Neural progenitor cell (in vitro differentiated cells): ENCODE results near the gene PPY. TPM values are rescaled to one million over a fixed set of nuclear protein-coding genes. Genes with fewer than 3 reads are reported as not detected.
A peak's percentile ranks its signal among the peaks of the same experiment; 100 is the strongest.

Source experiments
- DNase-seq: peaks from one replicate; pipeline ENCODE4 v3.0.0-alpha.2; 2016; ENCODE audit warnings: low spot score
- H2AFZ ChIP-seq: fragments of 200-600 bp; sonication (generic); replicated peaks from 2 replicates; pipeline ENCODE4 v1.6.1; 2016; ENCODE audit warnings: antibody characterized with exemption
- H3F3A ChIP-seq: fragments of 200-600 bp; sonication (generic); 2 replicates; pipeline ENCODE4 v1.6.1; 2016; ENCODE audit warnings: antibody characterized with exemption, low read depth
- H3K27ac ChIP-seq: fragments of 200-600 bp; sonication (generic); 2 replicates; pipeline ENCODE4 v1.5.1; 2016; ENCODE audit warnings: mild to moderate bottlenecking
- H3K27me3 ChIP-seq: fragments of 200-600 bp; sonication (generic); 2 replicates; pipeline ENCODE4 v1.6.1; 2016; ENCODE audit warnings: mild to moderate bottlenecking, moderate library complexity
- H3K36me3 ChIP-seq: fragments of 200-600 bp; sonication (generic); 2 replicates; pipeline ENCODE4 v1.5.1; 2016
- H3K4me1 ChIP-seq: fragments of 200-600 bp; sonication (generic); 2 replicates; pipeline ENCODE4 v1.6.1; 2016; ENCODE audit warnings: mixed run types
- H3K4me2 ChIP-seq: fragments of 200-600 bp; sonication (generic); 2 replicates; pipeline ENCODE4 v1.6.1; 2016
- H3K4me3 ChIP-seq: fragments of 200-600 bp; sonication (generic); 2 replicates; pipeline ENCODE4 v1.5.1; 2016
- H3K79me2 ChIP-seq: fragments of 200-600 bp; sonication (generic); 2 replicates; pipeline ENCODE4 v1.6.1; 2016; ENCODE audit warnings: low read depth
- H3K9ac ChIP-seq: fragments of 200-600 bp; sonication (generic); 2 replicates; pipeline ENCODE4 v1.6.1; 2016
- H3K9me3 ChIP-seq: fragments of 200-600 bp; sonication (generic); 2 replicates; pipeline ENCODE4 v1.5.1; 2016; ENCODE audit warnings: low read depth
- H4K20me1 ChIP-seq: fragments of 200-600 bp; sonication (generic); 2 replicates; pipeline ENCODE4 v1.6.1; 2016; ENCODE audit warnings: low read depth
- H3K27ac Mint-ChIP-seq: 3 replicates; pipeline ENCODE4 v1.8.0; 2021; ENCODE audit warnings: mixed read lengths
- H3K27me3 Mint-ChIP-seq: 2 replicates; pipeline ENCODE4 v1.8.0; 2022; ENCODE audit warnings: low read depth, mild to moderate bottlenecking, inconsistent platforms, moderate library complexity, mixed read lengths; ENCODE audit not compliant: insufficient read depth
- H3K36me3 Mint-ChIP-seq: 3 replicates; pipeline ENCODE4 v1.8.0; 2021; ENCODE audit warnings: mixed read lengths
- H3K4me1 Mint-ChIP-seq: 3 replicates; pipeline ENCODE4 v1.8.0; 2021; ENCODE audit warnings: mixed read lengths
- H3K4me3 Mint-ChIP-seq: 3 replicates; pipeline ENCODE4 v1.8.0; 2021; ENCODE audit warnings: mild to moderate bottlenecking, moderate library complexity, mixed read lengths
- H3K9me3 Mint-ChIP-seq: 3 replicates; pipeline ENCODE4 v1.8.0; 2020; ENCODE audit warnings: mixed read lengths
- CTCF ChIP-seq: fragments of 200-600 bp; sonication (generic); IDR thresholded peaks from 2 replicates; pipeline ENCODE4 v1.5.1; 2017; ENCODE audit warnings: antibody characterized with exemption, mild to moderate bottlenecking
- EZH2 ChIP-seq: fragments of 200-600 bp; sonication (generic); IDR thresholded peaks from 2 replicates; pipeline ENCODE4 v1.6.1; 2017; ENCODE audit warnings: antibody characterized with exemption, mild to moderate bottlenecking, moderate library complexity
- EZH2phosphoT487 ChIP-seq: fragments of 200-600 bp; sonication (generic); IDR thresholded peaks from 2 replicates; pipeline ENCODE4 v1.6.1; 2017; ENCODE audit warnings: antibody characterized with exemption
- total RNA-seq: library from RNA; depleted of rRNA; stranded (reverse); fragments of >200 nt; gene quantifications from 2 replicates; pipeline ENCODE4 v1.2.3, GENCODE V29; 2015; ENCODE audit warnings: low replicate concordance

Gene PPY
- total RNA-seq, 1 donor from 2014 or later, result not detected

- peaks cover 15% of the 10 kb centered on the region for H3K27me3 Mint-ChIP-seq
- H3K4me3 Mint-ChIP-seq, result no peak overlapping the region
- TF ChIP-seq EZH2 (no peak), CTCF (peak; percentile 63), EZH2phosphoT487 (no peak)
- no peaks in the 10 kb centered on the region for H3F3A ChIP-seq
- no peaks in the 10 kb centered on the region for H3K36me3 Mint-ChIP-seq
- H3K9ac ChIP-seq, result no peak overlapping the region
- H3K4me3 ChIP-seq, result no peak overlapping the region
- peaks cover 10% of the 10 kb centered on the region for H3K27me3 ChIP-seq
- H3K9me3 ChIP-seq, result no peaks in the 10 kb centered on the region
- H3K4me2 ChIP-seq, result no peak overlapping the region
- H3K9me3 Mint-ChIP-seq, result no peaks in the 10 kb centered on the region
- H4K20me1 ChIP-seq, result no peaks in the 10 kb centered on the region
- H3K79me2 ChIP-seq, result no peaks in the 10 kb centered on the region
- H3K27ac ChIP-seq, result no peak overlapping the region
- H2AFZ ChIP-seq, result peak overlapping the region; percentile 54
- peaks cover 11% of the 10 kb centered on the region for H3K4me1 Mint-ChIP-seq
- H3K27ac Mint-ChIP-seq, result no peak overlapping the region
- DNase-seq, result peak; percentile 66
- H3K36me3 ChIP-seq, result no peaks in the 10 kb centered on the region
- peaks cover 4% of the 10 kb centered on the region for H3K4me1 ChIP-seq
Measured at GRCh38 chr17:43917348-43918025, 24.8 kb downstream of the PPY start.

- peaks cover 4% of the 10 kb centered on the region for H3K4me1 ChIP-seq
- H3K9ac ChIP-seq, result no peak overlapping the region
- no peak for DNase-seq
- no peaks in the 10 kb centered on the region for H3K36me3 ChIP-seq
- H4K20me1 ChIP-seq, result no peaks in the 10 kb centered on the region
- Mint-ChIP-seq H3K27me3 (peaks cover 15% of the 10 kb centered on the region), H3K4me3 (no peak overlapping the region), H3K36me3 (no peaks in the 10 kb centered on the region), H3K27ac (no peak overlapping the region), H3K4me1 (peaks cover 11% of the 10 kb centered on the region), H3K9me3 (no peaks in the 10 kb centered on the region)
- no peak overlapping the region for H3K4me2 ChIP-seq
- no peak overlapping the region for H3K27ac ChIP-seq
- no peak overlapping the region for H3K4me3 ChIP-seq
- no peaks in the 10 kb centered on the region for H3K79me2 ChIP-seq
- H3K9me3 ChIP-seq, result no peaks in the 10 kb centered on the region
- TF ChIP-seq CTCF (no peak), EZH2phosphoT487 (no peak), EZH2 (no peak)
- H3K27me3 ChIP-seq, result peaks cover 10% of the 10 kb centered on the region
- H3F3A ChIP-seq, result no peaks in the 10 kb centered on the region
- peak overlapping the region; percentile 54 for H2AFZ ChIP-seq
Measured at GRCh38 chr17:43917016-43917347, 25.3 kb downstream of the PPY start.

DNA sequence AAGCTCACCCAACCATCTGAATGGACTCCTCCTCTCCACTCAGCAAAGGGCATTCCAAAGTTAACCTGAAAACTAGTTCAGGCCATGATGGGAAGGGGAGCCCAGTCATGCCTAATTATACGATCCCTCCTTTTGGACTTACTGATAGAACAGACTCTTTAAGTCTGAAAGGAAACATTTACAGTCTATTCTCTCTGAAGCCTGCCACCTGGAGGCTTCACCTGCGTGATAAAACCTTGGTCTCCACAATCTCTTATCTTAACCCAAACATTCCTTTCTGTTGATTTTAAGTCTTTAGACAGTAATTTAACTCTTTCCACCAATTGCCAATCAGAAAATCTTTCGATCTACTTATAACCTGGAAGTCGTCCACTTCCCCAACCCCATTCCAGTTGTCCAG lies 25.9 kb downstream of the PPY start:
- no peaks in the 10 kb centered on the region for H3K79me2 ChIP-seq
- H3K9me3 Mint-ChIP-seq, result no peaks in the 10 kb centered on the region
- H3K4me3 Mint-ChIP-seq, result no peak overlapping the region
- H3K4me1 ChIP-seq, result peaks cover 4% of the 10 kb centered on the region
- H3K9ac ChIP-seq, result no peak overlapping the region
- TF ChIP-seq CTCF (no peak), EZH2phosphoT487 (no peak), EZH2 (no peak)
- H3K27ac Mint-ChIP-seq, result no peak overlapping the region
- H3K4me1 Mint-ChIP-seq, result peaks cover 11% of the 10 kb centered on the region
- no peak overlapping the region for H3K4me2 ChIP-seq
- peaks cover 15% of the 10 kb centered on the region for H3K27me3 Mint-ChIP-seq
- no peaks in the 10 kb centered on the region for H3K36me3 ChIP-seq
- H3K27ac ChIP-seq, result no peak overlapping the region
- H2AFZ ChIP-seq, result no peak overlapping the region
- H3K9me3 ChIP-seq, result no peaks in the 10 kb centered on the region
- no peak overlapping the region for H3K4me3 ChIP-seq
- no peaks in the 10 kb centered on the region for H4K20me1 ChIP-seq
- peaks cover 10% of the 10 kb centered on the region for H3K27me3 ChIP-seq
- no peaks in the 10 kb centered on the region for H3K36me3 Mint-ChIP-seq
- no peak for DNase-seq
- H3F3A ChIP-seq, result no peaks in the 10 kb centered on the region
